Central memory CD8-positive, alpha-beta T cell (primary cell): ENCODE measurements around the gene NKIRAS1.
"Not testable (repeated sequence)": the region's sequence is repeated elsewhere in the genome, so short reads cannot be mapped to it uniquely, and the experiment has no call there.

Experiments
- ATAC-seq: fragments of 150-1000 bp; cut with Tn5 transposase; replicated peaks from 2 replicates; pipeline ENCODE4 v1.10.0; 2022; ENCODE audit warnings: mild to moderate bottlenecking, moderate FRiP score, moderate number of reproducible peaks; ENCODE audit not compliant: poor library complexity, severe bottlenecking; ENCODE audit errors: extremely low read depth
- DNase-seq, 2 donors: peaks; one replicate each; pipeline ENCODE4 v3.0.0; 2021; ENCODE audit warnings: low spot score in 2 of 2
- H3K27ac Mint-ChIP-seq: one replicate; pipeline ENCODE4 v1.8.0; 2022; ENCODE audit warnings: low read depth, mild to moderate bottlenecking, moderate library complexity, mixed read lengths
- H3K27me3 Mint-ChIP-seq: one replicate; pipeline ENCODE4 v1.8.0; 2022; ENCODE audit warnings: mixed read lengths
- H3K36me3 Mint-ChIP-seq: one replicate; pipeline ENCODE4 v1.8.0; 2022; ENCODE audit warnings: mild to moderate bottlenecking, moderate library complexity, mixed read lengths; ENCODE audit not compliant: insufficient read depth
- H3K4me1 Mint-ChIP-seq: one replicate; pipeline ENCODE4 v1.8.0; 2022; ENCODE audit warnings: mixed read lengths
- H3K4me3 Mint-ChIP-seq: one replicate; pipeline ENCODE4 v1.8.0; 2022; ENCODE audit warnings: mild to moderate bottlenecking, moderate library complexity, mixed read lengths
- H3K9me3 Mint-ChIP-seq: one replicate; pipeline ENCODE4 v1.8.0; 2022; ENCODE audit warnings: mixed read lengths

Gene NKIRAS1

GRCh38 chr3:23913873-23914743, 2.7 kb downstream of the NKIRAS1 start:
- ATAC-seq (no peak), DNase-seq (no peak)
- H3K36me3 Mint-ChIP-seq: peaks cover 31% of the 10 kb centered on the region
- H3K27ac Mint-ChIP-seq: no peak overlapping the region
- peaks cover 31% of the 10 kb centered on the region for H3K4me1 Mint-ChIP-seq
- no peak overlapping the region for H3K4me3 Mint-ChIP-seq
- no peaks in the 10 kb centered on the region for H3K27me3 Mint-ChIP-seq
- no peaks in the 10 kb centered on the region for H3K9me3 Mint-ChIP-seq

GRCh38 chr3:23913182-23913581, 3.6 kb downstream of the NKIRAS1 start:
- peaks cover 22% of the 10 kb centered on the region for H3K4me1 Mint-ChIP-seq
- DNase-seq: no peak
- ATAC-seq: no peak
- H3K27ac Mint-ChIP-seq: no peak overlapping the region
- H3K9me3 Mint-ChIP-seq: no peaks in the 10 kb centered on the region
- no peak overlapping the region for H3K4me3 Mint-ChIP-seq
- no peaks in the 10 kb centered on the region for H3K27me3 Mint-ChIP-seq
- H3K36me3 Mint-ChIP-seq: peaks cover 23% of the 10 kb centered on the region

GRCh38 chr3:23912335-23912734, 4.5 kb downstream of the NKIRAS1 start:
- peaks cover 13% of the 10 kb centered on the region for H3K4me1 Mint-ChIP-seq
- DNase-seq, ATAC-seq, H3K9me3 Mint-ChIP-seq, H3K27me3 Mint-ChIP-seq, H3K27ac Mint-ChIP-seq, H3K4me3 Mint-ChIP-seq: not testable (repeated sequence)
- peaks cover 14% of the 10 kb centered on the region for H3K36me3 Mint-ChIP-seq

DNA sequence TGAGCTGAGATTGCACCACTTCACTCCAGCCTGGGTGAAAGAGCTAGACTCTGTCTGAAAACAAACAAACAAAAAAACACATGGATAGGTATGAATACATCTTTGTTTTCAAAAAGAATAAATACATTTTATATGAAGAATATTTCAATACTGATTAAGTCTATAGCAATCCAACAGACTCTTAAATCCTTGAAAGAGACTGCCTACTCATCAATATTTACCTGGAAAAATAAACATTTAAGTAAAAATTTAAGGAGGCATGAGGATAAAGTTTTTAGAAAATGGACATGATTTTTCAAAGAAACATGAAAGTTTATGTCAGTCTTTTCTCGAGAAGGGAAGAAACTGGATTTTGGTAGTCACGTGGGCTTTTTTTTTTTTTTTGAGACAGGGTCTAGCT, 5.4 kb downstream of the NKIRAS1 start:
- peaks cover 8% of the 10 kb centered on the region for H3K36me3 Mint-ChIP-seq
- H3K4me3 Mint-ChIP-seq: no peak overlapping the region
- H3K4me1 Mint-ChIP-seq: peaks cover 13% of the 10 kb centered on the region
- ATAC-seq (no peak), DNase-seq (no peak)
- no peaks in the 10 kb centered on the region for H3K9me3 Mint-ChIP-seq
- no peaks in the 10 kb centered on the region for H3K27me3 Mint-ChIP-seq
- H3K27ac Mint-ChIP-seq: no peak overlapping the region

DNA sequence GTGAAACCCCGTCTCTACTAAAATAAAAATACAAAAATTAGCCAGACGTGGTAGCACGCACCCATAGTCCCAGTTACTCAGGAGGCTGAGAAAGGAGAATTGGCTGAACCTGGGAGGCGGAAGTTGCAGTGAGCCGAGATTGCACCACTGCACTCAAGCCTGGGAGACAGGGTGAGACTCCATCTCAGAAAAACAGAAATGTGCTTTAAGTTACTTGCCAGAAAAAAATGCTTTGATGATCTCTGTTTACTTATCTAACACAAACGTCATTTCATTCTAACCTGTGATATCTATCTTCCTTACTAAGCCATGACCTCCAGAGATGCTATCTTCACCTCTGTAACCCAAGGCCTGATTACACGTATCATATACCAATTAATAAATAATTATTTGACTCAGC, 7.4 kb downstream of the NKIRAS1 start:
- H3K4me3 Mint-ChIP-seq: no peak overlapping the region
- no peak overlapping the region for H3K27ac Mint-ChIP-seq
- no peaks in the 10 kb centered on the region for H3K4me1 Mint-ChIP-seq
- peaks cover 12% of the 10 kb centered on the region for H3K36me3 Mint-ChIP-seq
- no peaks in the 10 kb centered on the region for H3K27me3 Mint-ChIP-seq
- DNase-seq (no peak), ATAC-seq (no peak)
- H3K9me3 Mint-ChIP-seq: no peaks in the 10 kb centered on the region

GRCh38 chr3:23904545-23904944, 12.2 kb downstream of the NKIRAS1 start:
- no peak overlapping the region for H3K27ac Mint-ChIP-seq
- ATAC-seq: no peak
- H3K4me3 Mint-ChIP-seq: no peak overlapping the region
- no peak for DNase-seq
- no peaks in the 10 kb centered on the region for H3K4me1 Mint-ChIP-seq
- no peaks in the 10 kb centered on the region for H3K27me3 Mint-ChIP-seq
- H3K36me3 Mint-ChIP-seq: peaks cover 15% of the 10 kb centered on the region
- no peaks in the 10 kb centered on the region for H3K9me3 Mint-ChIP-seq

DNA sequence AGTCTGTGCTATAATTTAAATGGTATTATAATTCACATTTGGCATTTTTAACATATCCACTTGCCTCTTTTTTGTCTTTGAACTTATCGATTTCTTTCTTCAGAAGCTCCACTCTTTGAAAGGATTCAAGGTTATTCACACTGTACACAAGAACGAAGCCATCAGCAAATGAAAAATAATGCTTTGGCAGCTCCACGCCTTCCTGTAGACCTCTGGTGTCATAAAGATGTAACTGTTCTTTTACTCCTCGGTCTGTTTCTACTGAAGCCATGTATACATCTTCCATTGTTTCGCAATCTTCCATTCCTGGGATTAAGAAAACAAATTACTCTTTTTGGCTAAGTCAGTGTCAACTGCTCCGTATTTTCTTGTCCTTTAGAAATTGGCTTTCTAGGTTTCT, 16.0 kb downstream of the NKIRAS1 start:
- peaks cover 18% of the 10 kb centered on the region for H3K36me3 Mint-ChIP-seq
- ATAC-seq (no peak), DNase-seq (no peak)
- H3K9me3 Mint-ChIP-seq: no peaks in the 10 kb centered on the region
- H3K4me3 Mint-ChIP-seq: no peak overlapping the region
- no peak overlapping the region for H3K27ac Mint-ChIP-seq
- H3K27me3 Mint-ChIP-seq: no peaks in the 10 kb centered on the region
- peaks cover 7% of the 10 kb centered on the region for H3K4me1 Mint-ChIP-seq

GRCh38 chr3:23895181-23895580, 21.6 kb downstream of the NKIRAS1 start:
- no peak for ATAC-seq
- DNase-seq: no peak
- H3K36me3 Mint-ChIP-seq: peaks cover 9% of the 10 kb centered on the region
- no peaks in the 10 kb centered on the region for H3K27me3 Mint-ChIP-seq
- H3K9me3 Mint-ChIP-seq: no peaks in the 10 kb centered on the region
- no peak overlapping the region for H3K4me3 Mint-ChIP-seq
- peaks cover 7% of the 10 kb centered on the region for H3K4me1 Mint-ChIP-seq
- H3K27ac Mint-ChIP-seq: no peak overlapping the region

- Mint-ChIP-seq H3K4me1 (peaks cover 7% of the 10 kb centered on the region), H3K4me3 (no peak overlapping the region), H3K9me3 (no peaks in the 10 kb centered on the region), H3K27me3 (no peaks in the 10 kb centered on the region), H3K36me3 (peaks cover 7% of the 10 kb centered on the region), H3K27ac (peak overlapping the region; percentile 41)
- ATAC-seq: no peak
- no peak for DNase-seq
These were observed 22.3 kb downstream of the NKIRAS1 start for GRCh38 chr3:23894254-23895061.

- DNase-seq: no peak
- no peaks in the 10 kb centered on the region for H3K9me3 Mint-ChIP-seq
- no peak for ATAC-seq
- H3K36me3 Mint-ChIP-seq: peaks cover 7% of the 10 kb centered on the region
- H3K4me1 Mint-ChIP-seq: peaks cover 6% of the 10 kb centered on the region
- no peaks in the 10 kb centered on the region for H3K27me3 Mint-ChIP-seq
- no peak overlapping the region for H3K27ac Mint-ChIP-seq
- H3K4me3 Mint-ChIP-seq: no peak overlapping the region
These were observed 26.8 kb downstream of the NKIRAS1 start for GRCh38 chr3:23889950-23890349.

- Mint-ChIP-seq H3K27ac (no peak overlapping the region), H3K9me3 (no peaks in the 10 kb centered on the region), H3K4me3 (no peak overlapping the region), H3K27me3 (no peaks in the 10 kb centered on the region), H3K36me3 (peaks cover 7% of the 10 kb centered on the region), H3K4me1 (peaks cover 6% of the 10 kb centered on the region)
- ATAC-seq: no peak
- no peak for DNase-seq
These were observed 27.4 kb downstream of the NKIRAS1 start for GRCh38 chr3:23889386-23889785.

- H3K27me3 Mint-ChIP-seq: no peaks in the 10 kb centered on the region
- ATAC-seq (no peak), DNase-seq (no peak)
- no peak overlapping the region for H3K4me3 Mint-ChIP-seq
- peaks cover 6% of the 10 kb centered on the region for H3K4me1 Mint-ChIP-seq
- H3K27ac Mint-ChIP-seq: no peak overlapping the region
- H3K36me3 Mint-ChIP-seq: peaks cover 5% of the 10 kb centered on the region
- no peaks in the 10 kb centered on the region for H3K9me3 Mint-ChIP-seq
These were observed 28.1 kb downstream of the NKIRAS1 start for GRCh38 chr3:23888617-23889228.
